GM23338 (cell line): Measurements from ENCODE around the gene SORBS1.

Experiments used
- CREB1 ChIP-seq: fragments of 250-450 bp; sonication (Bioruptor Pico); IDR thresholded peaks from 2 replicates; pipeline ENCODE4 v1.5.0; 2020; ENCODE audit warnings: low read depth, mild to moderate bottlenecking, moderate library complexity
- EZH2 ChIP-seq: fragments of 200-600 bp; sonication (generic); IDR thresholded peaks from one replicate; pipeline ENCODE4 v1.8.0; 2017; ENCODE audit warnings: antibody characterized with exemption, mild to moderate bottlenecking, low read depth; ENCODE audit not compliant: unreplicated experiment
- EZH2phosphoT487 ChIP-seq: fragments of 200-600 bp; sonication (generic); IDR thresholded peaks from one replicate; pipeline ENCODE4 v1.8.1; 2018; ENCODE audit warnings: antibody characterized with exemption; ENCODE audit not compliant: unreplicated experiment
- JUNB ChIP-seq: IDR thresholded peaks from one replicate; pipeline ENCODE4 v1.6.1; 2016; ENCODE audit warnings: antibody characterized with exemption; ENCODE audit not compliant: unreplicated experiment
- NANOG ChIP-seq: IDR thresholded peaks from 2 replicates; pipeline ENCODE4 v1.6.1; 2016; ENCODE audit warnings: antibody characterized with exemption, borderline replicate concordance
- POLR2AphosphoS5 ChIP-seq: IDR thresholded peaks from 2 replicates; pipeline ENCODE4 v1.6.1; 2016; ENCODE audit warnings: antibody characterized with exemption, low read depth
- REST ChIP-seq: IDR thresholded peaks from one replicate; pipeline ENCODE4 v1.6.1; 2018; ENCODE audit warnings: antibody characterized with exemption; ENCODE audit not compliant: unreplicated experiment
- STAT1 ChIP-seq: IDR thresholded peaks from one replicate; pipeline ENCODE4 v1.6.1; 2016; ENCODE audit warnings: antibody characterized with exemption; ENCODE audit not compliant: unreplicated experiment
- ZNF114 ChIP-seq: fragments of 250-450 bp; sonication (Bioruptor Pico); IDR thresholded peaks from 2 replicates; pipeline ENCODE4 v1.5.0; 2020; ENCODE audit warnings: mild to moderate bottlenecking, moderate library complexity
- ZNF331 ChIP-seq: fragments of 250-450 bp; sonication (Bioruptor Pico); IDR thresholded peaks from 2 replicates; pipeline ENCODE4 v1.5.0; 2020; ENCODE audit warnings: low read depth, mild to moderate bottlenecking, moderate library complexity
- TF ChIP-seq, protein P1 (sequence below), 2 experiments: fragments of 200-600 bp in 1 of 2; sonication (generic) in 1 of 2; conservative IDR thresholded peaks; 2 replicates each; pipeline versions ENCODE4 v1.5.1 to v1.6.1; 2016 to 2017; ENCODE audit warnings: antibody characterized with exemption in 2 of 2, low read depth in 2 of 2, mild to moderate bottlenecking in 2 of 2, moderate library complexity in 1 of 2
- TF ChIP-seq, protein P2 (sequence below): IDR thresholded peaks from 2 replicates; pipeline ENCODE4 v1.6.1; 2016; ENCODE audit warnings: antibody characterized with exemption

DNA sequence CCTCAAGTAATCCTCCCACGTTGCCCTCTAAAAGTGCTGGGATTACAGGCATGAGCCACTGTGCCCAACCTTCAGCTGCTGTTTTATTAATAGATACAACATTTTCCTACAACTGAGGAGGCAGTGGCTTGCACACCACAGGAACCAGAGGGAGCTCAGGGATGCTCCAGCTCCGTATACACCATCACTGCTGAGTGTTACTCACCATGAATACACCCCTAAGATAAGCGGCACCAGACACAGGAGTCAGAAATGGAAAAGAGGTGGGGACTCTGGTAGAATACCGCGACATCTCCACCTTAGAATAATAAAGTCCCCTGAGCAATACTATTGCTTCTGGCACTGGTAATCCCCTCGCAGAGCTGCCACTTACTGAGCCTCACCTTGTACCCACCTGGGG, 201.7 kb downstream of the SORBS1 start:
- TF ChIP-seq EZH2phosphoT487: no peak
- TF ChIP-seq, protein P1, sequence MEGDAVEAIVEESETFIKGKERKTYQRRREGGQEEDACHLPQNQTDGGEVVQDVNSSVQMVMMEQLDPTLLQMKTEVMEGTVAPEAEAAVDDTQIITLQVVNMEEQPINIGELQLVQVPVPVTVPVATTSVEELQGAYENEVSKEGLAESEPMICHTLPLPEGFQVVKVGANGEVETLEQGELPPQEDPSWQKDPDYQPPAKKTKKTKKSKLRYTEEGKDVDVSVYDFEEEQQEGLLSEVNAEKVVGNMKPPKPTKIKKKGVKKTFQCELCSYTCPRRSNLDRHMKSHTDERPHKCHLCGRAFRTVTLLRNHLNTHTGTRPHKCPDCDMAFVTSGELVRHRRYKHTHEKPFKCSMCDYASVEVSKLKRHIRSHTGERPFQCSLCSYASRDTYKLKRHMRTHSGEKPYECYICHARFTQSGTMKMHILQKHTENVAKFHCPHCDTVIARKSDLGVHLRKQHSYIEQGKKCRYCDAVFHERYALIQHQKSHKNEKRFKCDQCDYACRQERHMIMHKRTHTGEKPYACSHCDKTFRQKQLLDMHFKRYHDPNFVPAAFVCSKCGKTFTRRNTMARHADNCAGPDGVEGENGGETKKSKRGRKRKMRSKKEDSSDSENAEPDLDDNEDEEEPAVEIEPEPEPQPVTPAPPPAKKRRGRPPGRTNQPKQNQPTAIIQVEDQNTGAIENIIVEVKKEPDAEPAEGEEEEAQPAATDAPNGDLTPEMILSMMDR (conservative IDR thresholded peaks at IDR 0.05; ENCODE audit: low read depth in 2 of 2): no peak
- TF ChIP-seq EZH2: no peak
- TF ChIP-seq POLR2AphosphoS5: no peak
- no peak for TF ChIP-seq CREB1
- no peak for TF ChIP-seq JUNB
- TF ChIP-seq ZNF331: no peak
- no peak for TF ChIP-seq REST
- TF ChIP-seq ZNF114: no peak
- TF ChIP-seq NANOG: no peak
- TF ChIP-seq, protein P2, sequence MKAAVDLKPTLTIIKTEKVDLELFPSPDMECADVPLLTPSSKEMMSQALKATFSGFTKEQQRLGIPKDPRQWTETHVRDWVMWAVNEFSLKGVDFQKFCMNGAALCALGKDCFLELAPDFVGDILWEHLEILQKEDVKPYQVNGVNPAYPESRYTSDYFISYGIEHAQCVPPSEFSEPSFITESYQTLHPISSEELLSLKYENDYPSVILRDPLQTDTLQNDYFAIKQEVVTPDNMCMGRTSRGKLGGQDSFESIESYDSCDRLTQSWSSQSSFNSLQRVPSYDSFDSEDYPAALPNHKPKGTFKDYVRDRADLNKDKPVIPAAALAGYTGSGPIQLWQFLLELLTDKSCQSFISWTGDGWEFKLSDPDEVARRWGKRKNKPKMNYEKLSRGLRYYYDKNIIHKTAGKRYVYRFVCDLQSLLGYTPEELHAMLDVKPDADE: no peak
- TF ChIP-seq STAT1: no peak
